ENCODE measurements around the gene ABHD17A. TPM values are rescaled to one million over a fixed set of nuclear protein-coding genes. Genes with fewer than 3 reads are reported as not detected.

ABHD17A gene
- total RNA-seq, 2 experiments from 2014 or later, result 112 to 113 TPM

DNA sequence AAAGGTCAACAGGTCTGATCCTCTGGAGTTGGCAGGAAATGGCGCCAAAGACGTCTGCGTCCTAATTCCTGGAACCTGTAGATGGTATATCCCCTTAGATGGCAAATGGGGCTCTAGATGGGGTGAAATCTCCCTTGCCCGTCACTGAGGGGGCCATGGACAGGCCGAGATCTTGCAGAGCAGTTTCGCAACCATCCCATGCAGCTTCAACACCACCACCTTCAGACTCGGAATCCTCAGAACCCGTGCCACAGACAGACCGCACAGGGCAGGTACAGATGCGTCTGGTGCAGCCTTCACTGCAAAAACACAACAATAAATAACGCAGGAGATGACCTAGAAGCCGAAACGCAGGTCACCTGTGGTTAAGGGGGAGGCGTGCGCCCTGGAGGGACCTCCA lies 54.7 kb downstream of the ABHD17A start:
- DNase-seq, result no peak
- H3K4me3 Mint-ChIP-seq, result no peak overlapping the region
- ATAC-seq, result no peak
- ChIA-PET CTCF (interaction anchor here (1.1 to 5.0 kb wide), 2 partner anchors 7 to 36 kb away, joined by 4 to 57 read pairs; no protein-coding TSS in a partner anchor), POLR2A (interaction anchor here (1.0 to 1.4 kb wide), 2 partner anchors 10 to 12 kb away, joined by 3 to 4 read pairs; no protein-coding TSS in a partner anchor)
- H3K27me3 Mint-ChIP-seq, result no peaks in the 10 kb centered on the region
- peaks cover 6% of the 10 kb centered on the region for H3K36me3 Mint-ChIP-seq (ENCODE audit: low read depth)
- H3K27ac Mint-ChIP-seq, result no peak overlapping the region
- H3K4me1 Mint-ChIP-seq (ENCODE audit: low read depth), result peaks cover 5% of the 10 kb centered on the region
- intact Hi-C loops (cut with micrococcal nuclease), result no loop called here
- TF ChIP-seq CTCF (IDR thresholded peaks at IDR 0.05), result no peak
- no peaks in the 10 kb centered on the region for H3K9me3 Mint-ChIP-seq

DNA sequence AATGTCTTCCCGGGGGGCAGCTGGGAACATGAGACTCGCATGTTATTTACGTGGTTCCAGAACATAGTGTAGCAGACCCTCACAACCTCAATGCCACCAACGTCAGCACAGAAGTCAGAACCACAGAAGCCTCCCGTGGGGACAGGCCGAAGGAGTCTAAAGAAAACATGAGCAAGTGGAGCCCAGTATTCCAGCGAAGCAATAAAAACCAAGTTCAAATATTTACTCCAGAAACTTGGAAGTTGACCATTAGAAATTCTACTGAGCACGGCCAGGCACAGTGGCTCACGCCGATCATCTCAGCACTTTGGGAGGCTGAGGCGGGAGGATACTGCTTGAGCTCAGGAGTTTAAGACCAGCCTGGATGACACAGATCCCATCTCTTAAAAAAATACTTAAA lies 55.3 kb downstream of the ABHD17A start:
- peaks cover 5% of the 10 kb centered on the region for H3K4me1 Mint-ChIP-seq (ENCODE audit: low read depth)
- intact Hi-C loops (cut with micrococcal nuclease), result no loop called here
- ATAC-seq (no peak), DNase-seq (no peak)
- ChIA-PET POLR2A (interaction anchor here (1.0 to 1.4 kb wide), 2 partner anchors 11 to 40 kb away, joined by 3 to 4 read pairs; no protein-coding TSS in a partner anchor), CTCF (interaction anchor here (1.1 to 5.0 kb wide), 3 partner anchors 8 to 283 kb away, joined by 3 to 57 read pairs (median 5); no protein-coding TSS in a partner anchor)
- H3K36me3 Mint-ChIP-seq (ENCODE audit: low read depth), result peaks cover 6% of the 10 kb centered on the region
- H3K27me3 Mint-ChIP-seq, result no peaks in the 10 kb centered on the region
- no peak overlapping the region for H3K4me3 Mint-ChIP-seq
- TF ChIP-seq CTCF (IDR thresholded peaks at IDR 0.05), result no peak
- H3K27ac Mint-ChIP-seq, result no peak overlapping the region
- no peaks in the 10 kb centered on the region for H3K9me3 Mint-ChIP-seq

DNA sequence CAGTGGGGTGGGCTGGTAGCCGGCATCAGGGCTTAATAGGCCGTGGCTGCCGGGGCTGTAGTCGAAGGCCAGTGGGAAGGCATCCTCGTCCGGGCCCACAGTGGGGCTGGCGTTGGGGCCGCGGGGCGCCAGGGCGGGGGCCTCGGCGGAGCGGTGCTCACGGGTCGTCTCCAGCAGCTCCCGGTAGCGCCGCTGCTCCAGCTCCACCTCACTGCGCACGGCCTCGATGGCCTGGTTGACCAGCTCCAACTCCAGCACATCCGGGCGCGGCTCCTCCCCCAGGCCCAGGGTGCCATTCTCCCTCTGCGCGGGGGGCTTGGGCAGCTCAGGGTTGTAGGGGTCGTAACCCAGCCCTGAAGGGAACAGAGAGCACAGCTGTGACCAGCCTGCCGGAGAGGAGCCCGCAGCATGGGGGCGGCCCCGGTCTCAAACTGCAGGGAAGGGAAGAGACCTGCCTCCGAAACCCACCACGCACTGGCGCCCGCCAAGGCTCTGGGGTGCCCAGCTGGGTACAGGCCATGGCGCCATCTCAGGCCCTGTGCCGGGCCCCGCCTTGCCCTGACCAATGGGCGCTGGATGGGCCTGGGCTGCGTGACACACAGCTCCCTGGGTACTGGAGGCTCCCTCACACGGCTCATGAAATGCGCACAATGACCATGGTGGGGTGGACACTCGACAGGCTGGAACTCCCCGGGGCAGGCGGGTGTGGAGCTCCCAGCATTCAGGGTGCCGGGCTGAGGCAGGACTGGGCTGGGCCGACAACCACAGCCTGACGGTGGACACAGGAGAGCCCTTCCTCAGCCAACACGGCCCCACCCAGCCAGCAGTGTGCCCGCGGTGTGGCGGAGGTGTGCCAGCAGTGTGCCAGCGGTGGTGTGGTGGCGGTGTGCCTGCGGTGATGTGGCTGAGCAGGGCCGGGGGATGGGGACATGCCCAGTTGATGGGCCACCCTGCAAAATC lies 56.7 kb downstream of the ABHD17A start:
- intact Hi-C loops (cut with micrococcal nuclease), result no loop called here
- POLR2A ChIA-PET, result interaction anchor here (0.8 kb wide), 1 partner anchor 236 kb away, joined by 3 read pairs; no protein-coding TSS in a partner anchor
- ATAC-seq (no peak), DNase-seq (no peak)
- H3K27ac Mint-ChIP-seq, result no peak overlapping the region
- no peaks in the 10 kb centered on the region for H3K27me3 Mint-ChIP-seq
- CTCF ChIA-PET, result interaction anchor here (1.4 to 5.0 kb wide), 3 partner anchors 9 to 40 kb away, joined by 5 to 57 read pairs (median 12); no protein-coding TSS in a partner anchor
- peaks cover 5% of the 10 kb centered on the region for H3K4me1 Mint-ChIP-seq (ENCODE audit: low read depth)
- peaks cover 11% of the 10 kb centered on the region for H3K36me3 Mint-ChIP-seq (ENCODE audit: low read depth)
- no peak for TF ChIP-seq CTCF (IDR thresholded peaks at IDR 0.05)
- H3K9me3 Mint-ChIP-seq, result no peaks in the 10 kb centered on the region
- H3K4me3 Mint-ChIP-seq, result no peak overlapping the region

DNA sequence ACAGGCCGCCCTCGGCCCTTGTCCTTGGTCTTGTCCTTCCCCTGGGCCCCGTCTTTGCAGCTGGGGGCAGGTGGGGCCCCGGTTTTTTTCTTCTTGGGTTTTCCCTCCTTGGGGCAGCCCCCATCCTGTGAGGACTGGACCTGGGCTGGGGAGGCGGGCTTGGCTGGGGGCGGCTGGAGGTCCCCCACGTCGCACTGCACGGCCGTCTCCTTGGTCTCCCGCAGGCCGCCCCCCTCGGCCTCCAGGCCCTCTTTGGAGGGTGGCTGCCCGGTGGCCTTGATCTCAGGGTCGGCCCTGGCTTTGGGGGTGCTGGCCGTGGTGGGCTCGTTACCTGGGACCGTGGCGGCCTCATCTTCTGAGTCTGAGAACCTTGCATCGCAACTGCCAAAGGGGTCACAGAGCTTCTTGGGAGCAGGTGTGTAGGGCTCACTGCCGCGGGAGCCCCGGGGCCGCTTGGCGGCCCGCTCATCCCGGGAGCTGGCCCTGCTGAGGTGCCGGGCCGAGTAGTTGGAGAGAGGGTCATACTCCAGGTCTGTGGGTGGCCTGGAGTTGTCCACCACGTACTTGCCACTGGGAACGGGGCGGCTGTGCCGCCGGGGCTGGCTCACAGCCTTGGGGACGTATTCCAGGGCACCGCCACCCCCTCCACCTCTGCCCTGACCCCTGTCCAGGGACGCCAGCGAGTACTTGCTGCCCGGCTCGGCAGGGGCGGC lies 57.6 kb downstream of the ABHD17A start:
- ATAC-seq (no peak), DNase-seq (no peak)
- no peak overlapping the region for H3K27ac Mint-ChIP-seq
- no peak overlapping the region for H3K4me3 Mint-ChIP-seq
- intact Hi-C loops (cut with micrococcal nuclease), result no loop called here
- H3K9me3 Mint-ChIP-seq, result no peaks in the 10 kb centered on the region
- no peak for TF ChIP-seq CTCF (IDR thresholded peaks at IDR 0.05)
- CTCF ChIA-PET, result interaction anchor here (1.2 to 5.0 kb wide), 5 partner anchors 10 to 39 kb away, joined by 3 to 57 read pairs (median 11); no protein-coding TSS in a partner anchor
- H3K36me3 Mint-ChIP-seq (ENCODE audit: low read depth), result peaks cover 14% of the 10 kb centered on the region
- POLR2A ChIA-PET, result interaction anchor here (0.6 to 1.4 kb wide), 2 partner anchors 15 to 19 kb away, joined by 3 read pairs; no protein-coding TSS in a partner anchor
- no peaks in the 10 kb centered on the region for H3K27me3 Mint-ChIP-seq
- H3K4me1 Mint-ChIP-seq (ENCODE audit: low read depth), result peaks cover 5% of the 10 kb centered on the region

Other genes with a start within 250 kb of the ABHD17A start
- gene TCF3, start 232.9 kb downstream of the ABHD17A start, total RNA-seq, result 100 to 1,000 TPM; 124 to 126 TPM
- gene ONECUT3, start 132.0 kb downstream of the ABHD17A start, total RNA-seq, result not detected
- gene ATP8B3, start 73.2 kb downstream of the ABHD17A start, total RNA-seq, result 1 to 10 TPM; 5.8 to 8.2 TPM
- 10 to 100 TPM; 43.4 to 46.8 TPM for gene REXO1, start 37.0 kb downstream of the ABHD17A start, total RNA-seq
- gene KLF16, start 21.9 kb downstream of the ABHD17A start, total RNA-seq, result 10 to 100 TPM; 25.6 to 27.7 TPM
- 1 to 10 TPM; 5.3 to 6.7 TPM for gene ADAT3, start 19.9 kb upstream of the ABHD17A start, total RNA-seq
- gene SCAMP4, start 19.9 kb upstream of the ABHD17A start, total RNA-seq, result 10 to 100 TPM; 23.1 to 25.1 TPM
- 10 to 100 TPM; 51.9 to 57.5 TPM for gene CSNK1G2, start 55.7 kb upstream of the ABHD17A start, total RNA-seq
- 10 to 100 TPM; 36.5 to 44.6 TPM for gene BTBD2, start 130.2 kb upstream of the ABHD17A start, total RNA-seq
- 100 to 1,000 TPM; 323 to 327 TPM for gene MKNK2, start 165.7 kb upstream of the ABHD17A start, total RNA-seq
- gene MOB3A, start 210.8 kb upstream of the ABHD17A start, total RNA-seq, result 100 to 1,000 TPM; 175 to 185 TPM
- gene IZUMO4, start 211.4 kb upstream of the ABHD17A start, total RNA-seq, result 10 to 100 TPM; 22.6 to 23.0 TPM

Data from activated CD8-positive, alpha-beta T cell treated with anti-CD3 and anti-CD28 coated beads for 36 hours (primary cell).